HT1080 (cell line): ENCODE data around the gene ABCA4. TPM values are rescaled to one million over a fixed set of nuclear protein-coding genes. Genes with fewer than 3 reads are reported as not detected.
"Not testable (repeated sequence)": the region's sequence is repeated elsewhere in the genome, so short reads cannot be mapped to it uniquely, and the experiment has no call there.

Source experiments
- DNase-seq: peaks from one replicate; pipeline ENCODE4 v3.0.0-alpha.2; 2015; ENCODE audit warnings: low read depth
- total RNA-seq: library from RNA; depleted of rRNA; stranded (reverse); fragments of >200 nt; shearing (Covaris generic); gene quantifications from 2 replicates; pipeline ENCODE4 v1.2.3, GENCODE V29; 2014

ABCA4 gene
- total RNA-seq, 1 experiment from 2014 or later, result 0.26 TPM

- no peak for DNase-seq
Observed at GRCh38 chr1:94011129-94011528, 109.8 kb downstream of the ABCA4 start.

- DNase-seq, result peak; percentile 27
Observed at GRCh38 chr1:94009304-94009703, 111.6 kb downstream of the ABCA4 start.

DNA sequence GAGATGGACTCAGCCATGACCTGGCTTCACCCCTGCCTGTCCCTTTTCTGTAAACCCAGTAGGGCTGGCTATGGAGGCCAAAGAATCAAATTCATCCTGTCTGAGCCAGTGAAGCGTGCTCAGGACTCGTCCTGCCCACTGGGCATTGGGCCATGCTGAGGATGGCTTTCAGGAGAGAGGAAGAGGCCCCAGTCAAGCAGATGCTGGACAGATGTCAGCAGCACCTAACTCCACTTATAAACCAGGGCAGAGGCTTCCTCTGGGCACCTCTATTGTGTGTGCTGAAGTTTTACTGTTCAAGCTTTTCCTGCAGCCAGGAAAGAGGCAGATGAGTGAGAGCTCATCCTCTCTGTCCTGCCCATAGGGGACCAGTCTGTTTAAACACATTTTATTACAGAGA, 114.3 kb downstream of the ABCA4 start:
- no peak for DNase-seq

DNA sequence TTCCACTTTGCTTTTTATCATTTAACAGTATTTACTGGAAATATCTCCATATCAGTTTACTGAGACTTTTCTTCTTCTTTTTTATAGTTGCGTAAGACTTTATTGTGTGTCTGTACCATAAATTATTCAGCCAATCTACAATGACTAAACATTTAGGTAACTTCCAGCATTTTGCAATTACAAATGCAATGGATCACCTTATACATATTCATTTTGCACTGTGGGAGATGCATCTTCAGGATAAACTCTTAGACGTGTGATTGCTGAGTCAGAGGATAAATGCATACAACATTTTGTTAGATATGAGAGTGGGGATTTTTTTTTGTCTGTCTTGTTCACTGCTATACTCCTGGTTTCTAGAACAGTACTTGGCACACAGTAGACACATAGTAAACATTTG, 116.0 kb downstream of the ABCA4 start:
- DNase-seq, result no peak

DNA sequence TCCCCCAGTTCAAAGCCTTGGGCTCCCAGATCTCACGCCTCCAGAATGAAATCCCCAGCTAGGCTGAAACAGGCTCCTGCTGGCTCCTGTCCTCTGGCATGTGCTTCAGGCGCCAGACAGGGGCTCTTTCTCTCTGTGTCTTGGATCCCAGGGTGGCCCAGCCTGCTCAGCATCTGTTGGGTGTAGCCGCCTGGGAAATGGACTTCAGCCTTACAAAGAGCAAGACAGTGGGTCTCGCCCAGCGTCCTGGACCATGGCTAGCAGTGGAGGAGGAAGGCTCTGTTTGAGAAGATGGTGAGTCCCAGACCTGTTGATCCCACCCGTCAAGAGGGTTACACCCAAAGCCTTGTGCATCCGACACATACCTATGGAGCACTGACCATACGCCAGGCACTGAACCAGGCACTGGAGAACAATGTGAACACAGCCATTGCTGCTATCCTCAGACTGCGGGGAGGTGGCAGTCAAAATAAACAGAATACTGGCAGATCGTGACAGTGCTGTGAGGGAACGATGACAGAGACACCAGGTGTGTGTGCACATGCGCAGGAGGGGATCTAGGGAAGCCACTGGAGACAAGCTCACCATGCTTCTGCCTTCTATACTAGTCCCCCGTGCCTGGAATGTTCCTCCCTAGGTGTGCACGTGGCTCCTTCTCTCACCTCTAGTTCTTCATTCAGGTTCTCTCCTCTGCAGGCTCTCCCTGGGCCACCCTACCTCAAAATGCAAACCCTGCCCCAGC, 118.7 kb downstream of the ABCA4 start:
- no peak for DNase-seq

DNA sequence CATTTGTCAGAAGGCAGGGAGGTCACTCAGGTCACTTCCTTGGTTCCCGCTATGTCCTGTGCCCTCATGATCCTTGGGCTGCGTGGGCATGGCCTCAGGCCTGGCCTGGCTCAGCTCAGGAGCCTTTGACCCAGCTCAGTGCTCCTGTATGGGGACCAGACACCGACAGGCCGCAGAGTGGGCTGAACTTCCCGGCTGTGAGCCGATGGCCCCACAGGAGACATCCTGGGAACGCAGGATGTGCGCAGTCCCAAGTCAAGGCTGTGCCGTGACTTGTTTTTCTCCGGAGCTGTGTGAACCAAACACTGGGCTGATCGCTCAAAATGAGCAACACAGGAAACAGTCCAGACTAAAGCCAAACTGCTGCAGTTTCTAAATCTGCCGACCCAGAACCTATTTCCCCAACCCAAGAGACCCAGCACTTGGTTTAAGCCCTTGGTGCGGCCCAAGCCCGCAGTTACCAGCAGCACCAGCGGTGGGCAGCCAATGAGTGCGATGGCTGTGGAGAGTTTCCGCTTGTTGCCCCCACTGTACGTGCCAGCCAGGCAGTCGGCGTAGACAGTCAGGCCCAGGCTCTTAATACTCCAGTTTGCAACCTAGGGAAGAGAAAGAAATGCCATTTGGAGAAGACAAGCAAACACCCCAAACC, 119.4 kb downstream of the ABCA4 start:
- no peak for DNase-seq

DNA sequence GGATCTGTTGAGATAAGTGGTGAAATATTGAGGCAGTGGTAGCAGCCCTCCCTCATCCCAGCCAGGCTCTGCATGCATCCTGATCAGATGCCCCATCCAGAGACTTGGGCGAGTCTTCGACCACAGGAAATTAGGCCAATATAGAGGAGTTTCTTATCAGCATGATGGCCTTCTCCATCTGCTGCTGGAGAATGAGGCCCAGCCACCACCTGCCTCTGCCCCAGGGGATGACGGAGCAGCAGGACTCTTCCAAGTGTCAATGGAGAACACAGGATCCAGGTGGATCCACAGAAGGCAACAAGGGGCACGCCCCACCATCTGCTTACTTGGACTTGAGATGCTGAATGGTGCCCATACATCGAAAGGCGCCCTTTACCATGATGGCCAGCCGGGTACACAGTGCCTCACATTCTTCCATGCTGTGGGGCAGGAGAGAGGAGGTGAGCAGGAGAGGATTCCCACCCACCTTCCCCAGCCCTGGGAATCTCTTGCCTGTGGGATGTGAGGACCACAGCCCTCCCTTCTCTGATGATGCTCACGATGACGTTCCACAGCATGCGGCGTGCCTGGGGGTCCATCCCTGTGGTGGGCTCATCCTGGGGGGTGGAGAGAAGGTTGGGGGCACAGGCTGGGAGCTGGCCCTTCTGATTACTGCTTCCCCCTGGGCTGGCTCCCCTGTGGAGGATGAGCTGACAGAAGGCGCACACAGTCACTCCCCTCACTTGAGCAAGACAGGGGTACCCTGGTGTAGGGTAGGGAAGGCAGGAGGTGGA, 120.3 kb downstream of the ABCA4 start:
- DNase-seq, result no peak

- no peak for DNase-seq
Observed at GRCh38 chr1:93999840-94000415, 121.0 kb downstream of the ABCA4 start.

- not testable (repeated sequence) for DNase-seq
Observed at GRCh38 chr1:93998532-93998931, 122.4 kb downstream of the ABCA4 start.

- DNase-seq, result no peak
Observed at GRCh38 chr1:93997756-93998155, 123.2 kb downstream of the ABCA4 start.

DNA sequence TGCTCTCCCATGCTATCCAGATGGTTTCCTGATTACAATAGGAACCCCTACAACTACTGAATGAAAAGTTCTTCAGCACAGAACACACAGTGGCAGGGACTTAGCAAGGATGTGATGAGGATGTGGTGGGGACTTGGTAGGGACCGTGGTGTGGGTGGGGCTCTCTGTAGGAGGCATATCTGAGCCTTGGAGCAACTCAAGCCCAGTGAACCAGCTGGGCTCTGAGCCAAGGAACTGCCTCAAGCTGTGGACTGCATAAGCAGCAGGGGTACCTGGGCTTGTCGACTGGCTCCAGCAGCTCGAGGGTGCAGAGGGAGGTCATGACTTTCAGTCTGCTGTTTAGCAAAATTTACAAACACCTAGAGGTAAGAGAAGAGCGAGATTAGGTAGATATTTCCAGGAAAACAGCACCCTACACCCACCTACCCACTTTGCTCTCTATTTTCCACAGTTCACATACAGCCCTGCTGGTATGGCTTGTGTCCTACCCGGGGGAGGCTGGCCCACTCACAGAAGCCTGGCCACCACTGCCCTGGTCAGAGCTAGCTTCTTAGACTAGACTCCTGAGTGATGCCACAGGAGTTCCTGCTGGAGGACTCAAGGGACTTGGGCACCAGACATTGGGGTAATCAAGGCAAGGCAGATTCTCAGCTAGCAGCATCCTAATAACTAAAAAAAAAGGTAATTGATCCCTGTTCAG, 125.0 kb downstream of the ABCA4 start:
- DNase-seq, result peak; percentile 33

GRCh38 chr1:93993731-93994130, 127.2 kb downstream of the ABCA4 start:
- peak; percentile 60 for DNase-seq

- DNase-seq, result no peak
Observed at GRCh38 chr1:93992954-93993353, 128.0 kb downstream of the ABCA4 start.

GRCh38 chr1:93992190-93992589, 128.8 kb downstream of the ABCA4 start:
- no peak for DNase-seq

- no peak for DNase-seq
Observed at GRCh38 chr1:93991271-93991670, 129.7 kb downstream of the ABCA4 start.

GRCh38 chr1:93990477-93990876, 130.5 kb downstream of the ABCA4 start:
- not testable (repeated sequence) for DNase-seq

DNA sequence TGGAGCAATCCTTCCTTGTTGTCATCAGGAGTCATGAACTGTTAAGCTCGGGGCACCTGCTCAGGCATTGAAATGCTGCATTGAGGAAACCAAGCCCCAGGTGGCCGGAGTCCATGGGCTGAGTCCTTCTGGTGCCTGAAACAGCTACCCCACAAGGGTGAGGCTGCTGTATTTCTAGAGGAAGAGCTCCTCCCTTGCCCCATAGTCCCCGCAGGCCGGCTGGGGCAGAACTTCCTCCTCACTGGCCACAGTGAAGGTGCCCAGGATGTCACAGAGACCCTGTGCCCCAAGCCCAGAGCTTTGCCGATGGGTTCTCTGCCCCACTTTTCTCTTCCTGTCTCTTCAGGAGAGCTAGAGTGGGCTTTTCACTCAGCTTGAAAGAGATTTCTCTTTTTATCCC, 130.9 kb downstream of the ABCA4 start:
- no peak for DNase-seq

DNA sequence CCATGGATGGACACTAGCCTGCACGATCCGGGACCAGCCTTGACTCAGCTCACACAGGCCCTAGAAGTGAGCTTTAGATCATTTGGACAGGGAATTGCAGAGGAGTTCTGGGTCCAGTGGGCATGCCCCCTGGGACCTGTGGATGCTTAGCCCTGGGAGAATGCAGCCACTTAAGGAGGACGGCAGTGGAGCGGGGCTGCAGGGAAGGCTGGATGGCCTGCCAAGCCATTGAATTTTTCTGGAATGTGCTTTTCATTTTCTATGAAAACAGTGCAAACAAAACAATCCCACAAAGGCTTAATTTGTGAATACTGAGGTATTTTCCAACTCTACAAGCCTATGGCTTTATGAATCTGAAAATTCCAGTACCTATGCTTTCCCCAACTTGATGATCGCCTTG, 131.3 kb downstream of the ABCA4 start:
- no peak for DNase-seq

DNA sequence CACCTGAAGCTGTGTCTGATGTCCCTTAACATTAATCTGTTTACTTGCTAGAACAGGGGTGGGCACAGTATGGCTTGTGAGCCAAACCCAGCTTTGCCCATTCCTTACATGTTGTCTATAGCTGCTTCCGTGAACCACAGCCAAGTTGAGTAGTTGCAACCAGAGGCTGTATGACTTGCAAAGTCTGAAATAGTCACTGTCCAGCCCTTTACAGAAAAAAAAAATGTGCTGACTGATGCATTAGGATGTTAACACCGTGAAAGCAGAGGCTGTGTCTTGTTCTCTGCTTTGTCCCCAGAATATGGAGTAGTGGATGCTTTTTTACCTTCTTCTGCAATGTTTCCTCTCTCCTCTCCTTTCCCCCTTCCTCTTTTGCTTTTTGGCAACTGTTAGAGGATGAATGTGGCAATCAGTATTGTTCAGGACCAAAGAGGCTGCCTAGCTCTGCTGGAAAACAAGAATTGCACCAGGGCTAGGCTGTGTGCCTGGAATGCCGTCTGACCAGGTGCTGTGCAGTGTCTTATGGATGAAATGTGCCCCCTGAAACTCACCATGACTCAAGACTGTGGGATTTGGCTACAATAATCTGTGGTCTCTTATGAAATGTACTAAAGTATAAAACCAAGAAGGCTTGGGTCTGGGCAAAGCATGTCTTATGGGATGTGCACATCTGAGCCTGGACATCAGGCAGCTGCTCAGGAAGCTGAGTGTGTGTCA, 132.2 kb downstream of the ABCA4 start:
- DNase-seq, result peak; percentile 93

DNA sequence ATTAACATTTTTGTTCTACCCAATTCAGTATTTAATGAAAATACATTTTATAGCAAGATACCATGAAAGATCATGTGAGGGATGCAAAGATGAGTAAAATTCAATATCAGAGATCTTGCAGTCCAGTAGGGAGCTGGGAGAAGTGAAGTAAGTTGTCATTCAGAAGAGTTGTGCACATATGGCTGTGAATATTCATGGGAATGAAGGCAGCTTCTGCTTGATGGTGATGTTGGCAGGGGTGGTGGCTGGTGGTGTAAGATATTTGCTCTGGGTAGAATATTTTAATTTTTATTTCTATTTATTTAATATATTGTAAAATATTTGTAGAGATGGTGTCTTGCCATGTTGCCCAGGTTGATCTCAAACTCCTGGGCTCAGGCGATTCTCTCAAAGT, 139.7 kb downstream of the ABCA4 start:
- no peak for DNase-seq
